Activated CD8-positive, alpha-beta memory T cell treated with anti-CD3 and anti-CD28 coated beads, Interleukin-2, amount 50 U/mL, for 24 hours (primary cell): ENCODE data around the gene SLC35F6.
"Not testable (repeated sequence)": the region's sequence is repeated elsewhere in the genome, so short reads cannot be mapped to it uniquely, and the experiment has no call there.

ENCODE experiments used
- DNase-seq: peaks from one replicate; pipeline ENCODE4 v3.0.0-alpha.2; 2020; ENCODE audit errors: extremely low read depth

The SLC35F6 gene

GRCh38 chr2:26730549-26731344 is 33.3 kb upstream of the SLC35F6 start:
- DNase-seq, result no peak

- no peak for DNase-seq
Observed at GRCh38 chr2:26731714-26732113, 32.4 kb upstream of the SLC35F6 start.

DNA sequence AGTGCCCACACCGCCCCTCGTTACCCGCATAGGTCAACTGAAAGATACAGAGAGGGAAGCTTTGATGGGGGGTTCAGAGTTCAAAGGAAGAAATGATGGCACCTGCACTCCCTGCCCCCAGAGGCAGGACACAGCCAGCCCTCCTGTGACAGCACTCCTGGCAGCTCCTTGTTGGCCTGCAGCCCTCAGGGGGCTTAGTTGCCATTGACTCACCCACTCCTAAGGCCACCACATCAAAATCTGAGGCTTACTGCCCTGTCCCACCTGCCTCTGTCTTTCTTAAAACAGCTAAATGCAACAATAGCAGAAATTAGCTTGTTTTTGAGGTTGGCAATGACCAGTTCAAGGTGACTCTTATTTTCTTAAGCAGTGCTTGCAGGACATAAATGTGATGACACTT is 31.6 kb upstream of the SLC35F6 start:
- DNase-seq, result no peak

GRCh38 chr2:26733413-26733812 is 30.7 kb upstream of the SLC35F6 start:
- DNase-seq, result no peak

- DNase-seq, result no peak
Observed at GRCh38 chr2:26735097-26735496, 29.0 kb upstream of the SLC35F6 start.

DNA sequence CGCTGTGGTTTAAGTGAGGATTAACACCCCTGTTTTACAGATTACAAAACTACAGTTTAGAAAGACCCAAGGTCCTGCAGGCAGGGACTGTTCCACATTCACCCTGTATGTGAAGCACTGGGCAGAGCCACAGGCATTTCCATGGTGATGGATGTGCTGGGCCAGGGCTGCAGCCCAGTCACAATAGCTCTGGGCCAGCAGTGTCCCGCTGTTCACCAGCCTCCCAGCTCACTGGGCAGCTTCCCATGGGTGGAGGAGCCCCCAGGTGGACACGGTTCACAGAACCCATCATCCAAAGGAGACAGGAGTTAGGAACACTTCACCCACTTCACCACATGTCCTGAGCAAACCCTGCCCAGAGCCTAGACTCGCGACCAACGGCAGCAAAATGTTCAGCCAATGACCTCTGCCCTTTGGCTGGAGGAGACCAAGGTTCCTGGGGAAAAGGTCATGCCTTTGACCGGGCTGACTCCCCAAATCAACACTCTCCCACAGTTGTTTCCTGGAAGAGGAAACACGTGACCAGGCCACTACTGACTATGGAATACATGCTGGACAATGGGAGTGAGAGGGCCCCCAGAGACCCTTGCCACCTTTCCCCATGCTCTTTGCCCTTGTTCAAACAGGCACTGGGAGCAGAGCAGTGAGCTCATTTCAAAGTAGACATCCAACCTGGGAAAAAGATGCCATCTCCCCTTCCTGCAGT is 28.0 kb upstream of the SLC35F6 start:
- DNase-seq, result no peak

GRCh38 chr2:26737221-26737620 is 26.9 kb upstream of the SLC35F6 start:
- DNase-seq, result no peak

DNA sequence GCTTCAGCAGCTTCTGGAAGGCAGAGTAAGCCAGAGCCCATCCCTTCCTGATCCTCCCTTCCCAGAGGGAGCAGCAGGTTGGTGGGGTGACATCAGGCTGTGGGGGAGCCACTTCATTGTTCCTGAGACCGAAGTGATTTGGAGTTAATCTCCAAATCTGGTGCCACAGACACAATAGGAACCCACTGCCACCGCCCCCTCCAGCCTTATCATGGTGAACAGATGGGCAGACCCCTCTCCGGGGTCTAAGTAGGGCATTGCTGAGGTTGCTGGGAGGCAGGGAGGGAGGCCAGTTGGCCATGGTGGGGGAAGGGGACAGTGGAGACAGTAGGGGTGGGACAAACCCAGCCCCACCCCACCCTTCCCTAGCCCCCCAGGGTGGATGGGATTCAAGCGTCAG is 25.6 kb upstream of the SLC35F6 start:
- DNase-seq, result no peak

- DNase-seq, result no peak
Observed at GRCh38 chr2:26739514-26739913, 24.6 kb upstream of the SLC35F6 start.

GRCh38 chr2:26740346-26740745 is 23.7 kb upstream of the SLC35F6 start:
- DNase-seq, result no peak

DNA sequence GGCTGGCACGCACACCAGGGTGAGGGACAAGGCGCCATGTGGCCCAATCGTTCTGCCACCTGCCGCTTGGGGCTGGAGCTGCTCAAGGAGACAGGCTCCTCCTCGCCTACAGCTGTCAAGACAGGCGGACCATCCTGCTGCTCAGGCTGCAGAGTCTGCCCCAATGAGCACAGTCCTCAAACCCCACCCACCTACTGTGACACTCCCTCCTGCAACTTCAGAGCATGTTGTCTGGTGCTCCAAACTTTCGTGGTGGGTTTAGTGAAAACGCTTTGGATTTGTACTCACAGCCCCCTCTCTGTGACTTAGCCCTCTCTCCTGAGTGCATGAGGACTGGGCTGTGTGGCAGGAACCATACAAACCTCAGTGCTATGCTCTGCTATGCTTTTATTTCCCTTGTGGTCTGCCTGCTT is 23.2 kb upstream of the SLC35F6 start:
- no peak for DNase-seq

DNA sequence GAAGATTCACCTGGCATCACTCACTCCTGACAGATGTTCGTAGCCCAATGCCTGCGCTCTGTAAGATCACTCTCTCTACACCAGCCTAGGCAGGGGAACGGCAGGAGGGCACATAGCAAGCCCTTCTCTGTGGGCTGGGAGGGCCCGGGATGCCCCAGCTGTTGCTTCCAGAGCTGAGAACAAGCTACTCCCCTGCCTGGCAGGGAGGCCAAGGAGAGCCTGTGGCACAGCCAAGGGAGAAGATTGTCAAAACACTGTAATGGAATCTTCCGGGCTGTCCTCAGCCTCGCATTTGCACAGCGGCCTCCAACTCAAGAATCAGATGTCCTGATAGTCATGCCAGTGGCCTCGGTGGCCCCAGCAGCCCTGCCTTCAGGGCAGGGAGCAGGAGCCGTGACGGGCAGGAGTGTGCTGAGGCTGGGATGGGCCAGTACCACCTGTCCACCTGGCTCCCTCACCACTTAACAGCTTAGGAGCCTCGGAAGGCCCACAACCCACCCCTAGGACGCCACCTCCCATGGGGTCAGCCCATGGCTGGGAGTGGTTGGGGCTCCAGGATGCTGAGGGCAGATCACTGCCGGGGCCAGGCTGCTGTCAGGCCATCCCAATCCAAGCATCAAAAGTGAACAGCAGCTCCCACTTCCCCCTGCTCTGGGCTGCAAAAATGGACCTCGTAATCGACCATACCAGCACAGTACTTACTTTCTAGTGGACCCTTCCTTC is 21.9 kb upstream of the SLC35F6 start:
- no peak for DNase-seq

DNA sequence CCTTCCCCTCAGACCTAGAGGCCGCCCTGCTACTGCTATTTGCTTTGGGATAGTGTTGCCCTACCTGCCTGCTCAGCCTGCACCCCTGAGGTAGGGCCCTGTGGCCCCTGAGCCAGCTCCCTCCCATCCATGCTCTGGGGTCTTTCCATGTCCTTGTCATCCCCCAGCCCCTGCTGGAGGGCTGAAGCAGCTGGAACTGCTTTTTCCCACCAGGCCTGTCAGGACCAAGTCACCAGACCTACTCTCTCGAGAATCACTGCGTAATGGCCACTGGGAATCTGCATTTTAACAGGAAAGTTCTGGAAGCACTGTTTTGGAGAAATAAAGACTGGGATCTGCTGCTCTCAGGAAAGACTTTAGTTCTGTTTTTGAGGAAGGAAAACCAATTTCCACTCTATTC is 20.2 kb upstream of the SLC35F6 start:
- DNase-seq, result no peak

DNA sequence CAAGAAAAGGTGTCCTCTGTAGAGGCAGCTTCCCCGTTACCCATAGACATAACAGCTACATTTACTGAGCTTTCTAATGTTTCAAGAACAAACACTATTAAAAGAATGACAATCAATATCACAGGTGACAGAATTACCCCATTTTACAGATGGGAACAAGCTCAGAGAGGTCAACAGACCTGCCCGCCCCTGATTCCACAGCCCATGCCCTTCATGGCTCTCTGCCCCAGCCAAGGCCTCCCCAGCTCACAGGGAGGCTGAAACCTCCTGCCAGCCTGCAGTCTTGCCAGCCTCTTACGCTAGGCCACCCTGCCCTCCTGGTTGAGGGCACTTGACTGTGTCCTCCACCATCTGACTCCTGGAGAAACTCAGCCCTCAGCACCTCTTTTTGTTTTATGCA is 19.1 kb upstream of the SLC35F6 start:
- DNase-seq, result no peak

DNA sequence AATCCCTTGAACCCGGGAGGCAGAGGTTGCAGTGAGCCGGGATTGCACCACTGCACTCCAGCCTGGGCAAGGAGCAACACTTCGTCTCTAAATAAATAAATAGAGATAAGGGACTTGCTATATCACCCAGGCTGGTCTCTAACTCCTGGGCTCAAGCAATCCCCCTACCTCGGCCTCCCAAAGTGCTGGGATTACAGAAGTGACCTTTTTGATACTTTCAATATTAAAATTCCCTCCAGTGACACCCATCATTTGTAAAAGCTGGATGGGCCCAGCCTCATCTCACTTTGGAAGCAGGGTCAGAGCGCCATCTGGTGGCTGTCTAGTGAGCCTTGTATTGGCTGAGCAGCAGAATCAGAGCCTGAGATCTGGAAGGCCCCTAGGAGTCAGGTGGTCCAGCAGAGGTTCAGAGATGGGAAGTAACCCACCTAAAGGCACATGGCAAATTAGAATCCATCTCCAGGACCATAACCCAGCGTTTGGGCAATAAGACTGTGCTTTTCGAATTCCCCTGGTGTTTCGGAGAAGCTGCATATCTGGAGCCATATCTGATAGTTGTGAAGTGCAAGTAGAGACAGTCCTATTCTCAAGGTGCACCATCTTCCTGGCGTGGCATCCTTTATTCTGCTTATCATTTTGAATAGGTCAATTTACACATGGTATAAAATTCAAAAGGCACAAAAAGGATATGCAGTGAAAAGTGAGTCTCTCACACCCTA is 18.3 kb upstream of the SLC35F6 start:
- peak; percentile 44 for DNase-seq

DNA sequence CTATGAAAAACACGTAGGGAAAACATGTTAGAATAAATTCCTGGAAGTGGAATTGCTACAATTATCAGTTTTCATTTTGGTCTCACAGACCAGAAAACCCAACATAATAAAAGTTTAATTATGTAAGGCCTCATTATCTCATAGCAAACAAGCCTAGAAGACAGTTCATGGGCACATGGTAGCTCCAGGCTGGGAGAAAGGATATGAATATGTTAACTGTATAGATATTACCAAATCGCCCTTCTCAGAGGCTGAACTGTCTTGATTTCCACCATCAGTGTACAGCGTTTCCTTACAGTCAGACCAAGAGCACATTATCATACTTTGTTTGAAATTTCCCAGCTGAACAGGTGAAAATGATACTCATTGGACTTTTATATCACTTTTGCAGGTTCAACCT is 17.1 kb upstream of the SLC35F6 start:
- DNase-seq, result no peak

GRCh38 chr2:26749787-26750420 is 14.2 kb upstream of the SLC35F6 start:
- DNase-seq, result not testable (repeated sequence)

DNA sequence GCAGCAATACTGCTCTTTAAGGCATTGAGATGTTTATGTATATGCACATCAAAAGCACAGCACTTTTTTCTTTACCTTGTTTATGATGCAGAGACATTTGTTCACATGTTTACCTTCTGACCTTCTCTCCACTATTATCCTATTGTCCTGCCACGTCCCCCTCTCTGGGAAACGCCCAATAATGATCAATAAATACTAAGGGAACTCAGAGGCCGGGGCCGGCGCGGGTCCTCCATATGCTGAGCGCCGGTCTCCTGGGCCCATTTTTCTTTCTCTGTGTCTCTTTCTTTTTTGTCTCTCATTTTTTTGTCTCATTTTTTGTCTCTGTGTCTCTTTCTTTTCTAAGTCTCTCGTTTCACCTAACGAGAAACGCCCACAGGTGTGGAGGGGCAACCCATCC is 13.6 kb upstream of the SLC35F6 start:
- DNase-seq, result not testable (repeated sequence)

DNA sequence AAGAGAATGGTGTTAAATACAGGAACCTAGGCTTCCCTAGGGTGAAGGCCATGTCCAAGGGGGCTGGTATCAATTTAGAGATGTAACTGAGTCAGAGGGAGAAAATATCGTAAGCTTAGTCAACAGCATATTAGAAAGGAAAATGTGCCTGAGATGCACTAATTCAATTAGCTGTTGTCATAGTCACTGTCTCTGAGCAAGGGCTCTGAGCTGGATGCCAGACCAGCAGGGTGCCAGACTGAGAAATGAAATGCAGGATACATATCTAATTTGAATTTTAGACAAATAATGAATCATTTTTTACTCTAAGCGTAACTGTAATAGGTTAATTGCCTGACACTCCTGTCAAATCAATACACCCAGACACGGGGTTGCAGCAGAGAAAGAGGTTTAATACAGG is 11.4 kb upstream of the SLC35F6 start:
- DNase-seq, result no peak

- no peak for DNase-seq
Observed at GRCh38 chr2:26754539-26754938, 9.5 kb upstream of the SLC35F6 start.

GRCh38 chr2:26754972-26755670 is 9.0 kb upstream of the SLC35F6 start:
- no peak for DNase-seq
